GM21390 (cell line): ENCODE measurements around the gene TXLNB.
A peak's percentile ranks its signal among the peaks of the same experiment; 100 is the strongest.
"Not testable (repeated sequence)": the region's sequence is repeated elsewhere in the genome, so short reads cannot be mapped to it uniquely, and the experiment has no call there.

ENCODE experiments used
- ATAC-seq: cut with Tn5 transposase; IDR thresholded peaks from one replicate; pipeline ENCODE4 v1.9.1; 2021; ENCODE audit not compliant: unreplicated experiment

TXLNB gene

GRCh38 chr6:139313229-139313628, 21.4 kb upstream of the TXLNB start:
- no peak for ATAC-seq

DNA sequence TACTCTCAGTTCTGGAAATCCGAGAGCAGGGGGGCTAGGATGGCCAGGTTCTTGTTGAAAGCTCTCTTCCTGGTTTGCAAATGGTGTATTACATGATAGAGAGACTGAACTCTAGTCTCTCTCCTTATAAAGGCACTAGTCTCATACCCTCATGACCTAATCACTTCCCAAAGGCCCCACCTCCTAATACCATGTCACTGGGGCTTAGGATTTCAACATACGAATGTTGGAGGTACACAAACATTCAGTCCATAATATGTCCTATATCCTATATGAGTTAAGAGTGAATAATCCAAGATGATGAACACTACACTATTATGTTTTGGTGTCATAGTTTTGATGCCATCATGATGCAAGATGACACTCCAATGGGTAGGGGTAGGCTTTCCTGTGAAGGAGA, 20.0 kb upstream of the TXLNB start:
- ATAC-seq: no peak

- ATAC-seq: no peak
Observed at GRCh38 chr6:139308936-139309603, 17.3 kb upstream of the TXLNB start.

DNA sequence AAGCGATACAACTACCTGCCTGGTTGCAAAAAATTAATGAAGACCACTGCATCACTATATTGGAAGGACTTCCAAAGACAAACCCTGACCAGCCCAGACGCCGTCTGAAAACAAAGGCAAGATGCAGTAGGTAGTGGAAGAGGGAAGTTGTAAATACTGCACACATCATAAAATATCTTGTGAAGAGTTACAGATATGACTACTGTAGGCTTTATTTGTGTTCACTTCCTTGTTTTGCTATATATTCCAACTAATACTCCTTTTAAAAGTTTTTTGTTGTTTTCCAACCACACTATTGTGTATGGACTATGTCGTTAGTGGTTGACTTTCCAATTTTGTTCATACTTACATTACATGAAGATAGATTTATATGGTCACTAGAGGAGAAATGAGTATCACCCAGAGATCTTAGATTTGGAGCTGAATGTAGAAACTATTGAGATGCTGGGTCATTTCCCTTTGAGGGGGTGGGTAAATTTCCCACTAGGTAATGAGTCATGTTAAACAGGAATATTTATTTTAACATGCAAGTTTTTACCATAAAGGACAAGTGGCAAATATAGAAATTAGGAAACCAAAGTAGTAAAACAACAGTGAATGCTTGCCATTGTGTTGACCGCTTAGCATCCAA, 16.6 kb upstream of the TXLNB start:
- peak; percentile 65 for ATAC-seq

DNA sequence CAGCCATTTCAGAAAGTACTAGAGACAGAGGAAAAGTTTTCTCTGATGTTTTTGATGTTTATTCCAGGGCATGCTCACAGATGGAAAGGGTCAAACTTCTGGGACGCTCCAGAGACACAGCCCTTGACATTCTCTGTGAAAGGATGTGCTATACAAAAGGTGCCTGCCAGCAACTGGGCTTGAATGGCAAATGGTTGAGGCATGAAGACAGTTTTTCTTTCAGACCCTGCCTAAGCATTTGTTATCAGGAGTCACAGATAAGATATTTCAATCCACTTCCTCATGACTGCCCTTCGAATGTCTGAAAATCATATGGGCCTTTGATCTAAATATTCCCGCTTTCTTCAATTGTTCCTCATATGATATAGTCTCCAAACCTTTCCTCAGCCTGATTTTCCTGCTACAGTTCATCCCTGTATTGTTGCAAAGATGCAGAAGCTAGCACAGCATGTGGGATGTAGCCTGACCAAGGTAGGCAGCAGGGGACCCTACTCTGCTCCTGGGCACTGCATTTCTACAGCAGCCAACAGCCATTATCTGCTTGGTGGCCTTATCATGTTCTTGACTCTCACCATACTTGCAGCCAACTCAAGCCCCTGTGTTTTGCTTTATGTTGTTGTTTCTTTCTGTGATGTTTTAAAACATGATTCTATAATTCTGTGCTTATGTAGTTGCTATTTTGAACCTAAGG, 14.6 kb upstream of the TXLNB start:
- no peak for ATAC-seq

DNA sequence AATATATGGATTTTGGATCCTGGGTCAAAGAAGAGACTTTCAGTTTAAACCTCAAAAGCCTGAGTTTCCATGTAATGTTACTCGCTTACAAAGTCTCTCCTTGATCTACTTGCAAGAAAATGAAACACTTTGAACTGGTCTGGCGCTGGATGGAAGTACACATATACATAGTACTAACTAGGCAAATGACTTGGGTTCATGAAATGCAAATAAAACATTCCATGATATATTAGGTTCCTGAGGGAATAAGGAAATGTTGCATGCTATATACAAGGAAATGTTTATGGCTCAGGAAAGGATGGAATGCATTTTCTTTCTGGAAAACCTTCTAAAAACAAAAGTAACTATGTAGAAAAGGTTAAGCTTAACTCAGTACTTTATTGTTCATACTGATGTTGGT, 11.4 kb upstream of the TXLNB start:
- no peak for ATAC-seq

DNA sequence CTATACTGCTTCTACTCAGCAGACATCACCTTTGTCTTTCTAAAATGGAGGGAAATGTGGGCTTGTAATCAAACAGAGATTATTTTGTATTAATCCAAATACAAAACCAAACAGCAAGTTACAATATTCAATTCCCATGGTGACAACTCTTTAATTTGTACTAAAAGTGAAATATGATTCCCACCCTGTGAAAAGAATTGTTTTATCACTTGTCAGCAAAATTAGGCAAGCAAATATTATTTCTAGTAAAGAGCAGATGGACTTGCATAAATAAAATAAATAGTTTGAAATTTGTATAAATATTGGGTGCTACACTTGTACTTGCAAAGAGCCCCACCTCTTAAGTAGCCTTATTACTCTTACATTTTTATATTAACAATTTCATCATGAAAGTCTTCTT, 6.1 kb upstream of the TXLNB start:
- no peak for ATAC-seq

- ATAC-seq: no peak
Observed at GRCh38 chr6:139296927-139297326, 5.1 kb upstream of the TXLNB start.

GRCh38 chr6:139295901-139296300, 4.1 kb upstream of the TXLNB start:
- ATAC-seq: no peak

GRCh38 chr6:139294090-139294489, 2.3 kb upstream of the TXLNB start:
- no peak for ATAC-seq

DNA sequence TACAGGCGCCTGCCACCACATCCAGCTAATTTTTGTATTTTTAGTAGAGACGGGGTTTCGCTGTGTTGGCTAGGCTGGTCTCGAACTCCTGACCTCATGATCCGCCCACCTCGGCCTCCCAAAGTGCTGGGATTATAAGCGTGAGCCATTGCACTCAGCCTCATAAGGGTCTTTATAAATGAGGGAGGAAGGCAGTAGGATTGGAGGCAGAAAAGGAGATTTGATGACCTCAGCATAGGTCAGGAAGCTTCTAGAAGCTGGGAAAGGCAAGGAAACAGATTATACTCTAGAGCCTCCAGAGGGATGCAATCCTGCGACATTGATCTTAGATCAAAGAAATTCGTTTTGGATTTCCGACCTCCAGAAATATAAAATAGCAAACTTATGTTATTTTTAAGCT, 1.4 kb upstream of the TXLNB start:
- not testable (repeated sequence) for ATAC-seq

- ATAC-seq: peak; percentile 79
Observed at GRCh38 chr6:139290787-139291311, 949 bp downstream of the TXLNB start.

- ATAC-seq: no peak
Observed at GRCh38 chr6:139289233-139289632, 2.6 kb downstream of the TXLNB start.

- no peak for ATAC-seq
Observed at GRCh38 chr6:139288496-139289040, 3.2 kb downstream of the TXLNB start.

GRCh38 chr6:139287868-139288267, 3.9 kb downstream of the TXLNB start:
- no peak for ATAC-seq

GRCh38 chr6:139286438-139286837, 5.4 kb downstream of the TXLNB start:
- not testable (repeated sequence) for ATAC-seq

DNA sequence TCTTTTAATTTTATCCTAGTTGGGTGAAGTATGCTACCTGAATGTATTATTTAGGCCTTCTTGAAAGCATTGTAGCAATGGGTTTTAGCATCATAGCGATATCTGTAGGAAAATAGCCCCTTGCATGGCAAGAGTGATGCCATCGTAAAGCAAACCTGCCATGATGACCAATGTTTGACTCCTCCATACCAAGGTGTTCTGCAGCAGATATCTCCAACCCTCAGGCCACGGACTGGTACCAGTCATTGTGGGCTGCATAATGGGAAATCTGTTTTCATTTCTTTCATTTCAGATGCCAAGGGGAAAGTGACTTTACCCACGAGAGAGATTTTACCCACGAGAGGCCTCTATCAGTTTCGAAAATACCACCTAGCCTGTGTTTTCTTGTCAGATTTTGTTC, 6.2 kb downstream of the TXLNB start:
- no peak for ATAC-seq

- ATAC-seq: no peak
Observed at GRCh38 chr6:139284789-139285188, 7.0 kb downstream of the TXLNB start.

DNA sequence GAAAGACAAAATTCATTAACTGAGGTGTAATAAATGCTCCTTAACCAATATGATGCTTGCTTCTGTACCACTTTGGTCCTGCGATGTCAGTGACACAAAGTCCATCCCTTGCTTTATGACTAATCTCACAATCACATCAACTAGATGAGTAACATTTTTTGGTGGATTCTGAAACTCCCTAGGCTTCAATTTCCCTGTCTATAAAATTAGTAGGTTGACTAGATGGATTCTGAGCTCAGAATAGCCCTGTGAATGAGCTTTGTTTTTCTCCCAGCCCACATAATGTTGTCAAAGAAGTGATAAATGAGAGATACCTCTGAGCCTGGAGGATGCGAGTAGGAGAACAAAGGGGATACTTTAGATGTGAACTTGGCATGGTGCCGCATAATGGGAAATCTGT, 9.1 kb downstream of the TXLNB start:
- no peak for ATAC-seq

- no peak for ATAC-seq
Observed at GRCh38 chr6:139278190-139278589, 13.6 kb downstream of the TXLNB start.

DNA sequence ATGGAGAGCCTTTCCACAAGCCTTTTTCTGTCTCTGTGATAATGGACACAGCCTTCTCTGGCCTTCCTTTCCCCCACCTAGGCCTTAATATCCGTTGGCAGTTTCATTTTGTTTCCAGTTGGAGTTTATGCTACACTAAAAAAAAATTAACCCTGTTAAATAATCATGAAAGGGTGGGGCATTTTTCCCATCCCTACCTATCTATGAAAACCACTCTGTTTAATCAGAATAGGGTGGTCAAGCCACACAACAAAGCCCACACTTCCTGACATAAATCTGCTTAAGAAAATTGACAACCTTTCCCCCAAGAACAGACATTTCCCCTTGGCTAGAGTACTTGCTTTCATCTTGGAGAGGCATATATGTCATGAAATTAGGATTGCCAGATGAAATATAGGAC, 14.2 kb downstream of the TXLNB start:
- no peak for ATAC-seq

- no peak for ATAC-seq
Observed at GRCh38 chr6:139277161-139277560, 14.6 kb downstream of the TXLNB start.
